GM21390 (cell line): ENCODE measurements around the gene ANKRD36B.
"Not testable (repeated sequence)": the region's sequence is repeated elsewhere in the genome, so short reads cannot be mapped to it uniquely, and the experiment has no call there.

ENCODE experiments used
- ATAC-seq: cut with Tn5 transposase; IDR thresholded peaks from one replicate; pipeline ENCODE4 v1.9.1; 2021; ENCODE audit not compliant: unreplicated experiment

The ANKRD36B gene

GRCh38 chr2:97589598-97590510 lies at the start of gene ANKRD36B:
Gene ANKRD36B, minus strand, starts transcription at chr2:97589877. Its CDS starts 192 bp downstream, at chr2:97589685.
- peak; percentile 76 for ATAC-seq

DNA sequence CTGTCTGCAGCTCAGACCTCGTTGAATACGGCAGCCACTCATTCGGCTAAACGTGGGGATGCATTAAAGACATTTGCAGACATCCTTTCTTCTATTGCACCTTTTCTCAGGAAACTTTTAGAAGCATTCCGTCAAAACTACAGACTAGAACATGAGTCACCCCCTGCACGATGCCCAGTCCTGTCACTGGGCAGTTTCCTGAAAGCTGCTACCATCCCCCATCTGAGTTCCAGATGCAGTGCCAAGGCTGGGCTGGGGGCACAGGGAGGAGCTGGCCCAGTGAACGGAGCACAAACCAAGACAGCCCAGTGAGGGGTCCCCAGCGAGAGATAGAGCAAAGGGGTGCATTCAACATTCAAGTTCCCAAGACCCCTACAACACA lies 36.4 kb upstream of the ANKRD36B start:
- not testable (repeated sequence) for ATAC-seq

DNA sequence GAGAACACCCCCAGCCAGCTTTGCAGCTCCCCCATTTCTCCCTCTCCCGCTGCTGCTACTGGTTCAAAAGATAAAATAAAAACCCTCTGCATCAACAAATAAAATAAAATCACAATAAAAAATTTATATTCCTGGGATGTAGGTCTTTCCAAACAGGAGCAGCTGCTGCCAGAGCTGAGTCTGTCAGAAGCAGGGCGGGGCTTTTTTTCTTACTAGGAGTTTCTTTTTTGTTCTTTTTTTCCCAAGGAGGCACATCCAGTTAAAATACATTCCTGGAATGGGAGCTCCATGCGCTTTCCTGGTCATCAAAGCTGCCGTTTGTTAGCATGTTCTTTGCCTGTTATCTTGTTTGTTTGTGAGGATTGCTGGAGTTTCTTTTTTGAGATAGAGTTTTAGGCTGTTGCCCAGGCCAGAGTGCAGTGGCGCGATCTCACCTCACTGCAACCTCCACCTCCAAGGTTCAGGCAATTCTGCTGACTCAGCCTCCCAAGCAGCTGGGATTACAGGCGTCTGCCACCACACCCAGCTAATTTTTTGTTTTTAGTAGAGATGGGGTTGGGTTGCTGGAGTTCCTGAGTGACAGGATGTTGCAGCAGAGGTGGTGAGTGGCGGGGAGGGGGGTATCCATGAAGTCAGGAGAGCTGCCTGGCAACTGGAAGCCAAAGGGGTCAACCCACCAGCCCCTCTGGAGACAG lies 35.8 kb upstream of the ANKRD36B start:
- not testable (repeated sequence) for ATAC-seq

DNA sequence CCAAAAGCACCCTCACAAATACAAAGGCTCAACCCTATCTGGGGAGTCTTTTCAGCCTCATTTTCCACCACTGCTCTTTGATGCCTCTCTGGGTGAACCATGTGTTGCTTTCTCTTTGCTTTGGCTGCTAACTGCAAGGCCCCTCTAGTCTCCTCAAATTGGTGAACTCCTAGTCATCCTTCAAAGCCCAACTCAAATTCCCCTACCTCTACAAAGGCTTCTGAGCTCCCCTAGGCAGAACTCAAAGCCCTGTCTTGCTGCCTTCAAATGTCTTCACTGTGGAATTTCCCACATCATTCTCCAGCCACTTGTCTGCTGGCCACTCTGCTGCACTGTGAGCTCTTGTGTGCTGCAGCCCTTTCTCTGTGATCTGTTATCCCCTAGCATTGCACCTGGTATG lies 33.3 kb upstream of the ANKRD36B start:
- ATAC-seq: not testable (repeated sequence)

DNA sequence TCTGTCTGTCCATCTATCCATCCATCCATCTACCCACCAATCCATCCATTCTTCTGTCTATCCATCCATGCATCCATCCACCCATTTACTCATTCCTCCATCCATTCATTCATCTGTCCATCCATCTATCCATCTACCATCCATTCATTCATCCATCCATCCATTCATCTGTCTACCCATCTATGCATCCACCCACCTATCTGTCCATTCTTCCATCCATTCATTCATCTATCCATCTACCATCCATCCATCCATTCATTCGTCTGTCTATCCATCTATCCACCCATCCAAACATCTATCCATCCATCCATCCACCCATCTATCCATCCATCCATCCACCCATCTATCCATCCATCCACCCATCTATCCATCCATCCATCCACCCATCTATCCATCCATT lies 30.8 kb upstream of the ANKRD36B start:
- ATAC-seq: not testable (repeated sequence)

DNA sequence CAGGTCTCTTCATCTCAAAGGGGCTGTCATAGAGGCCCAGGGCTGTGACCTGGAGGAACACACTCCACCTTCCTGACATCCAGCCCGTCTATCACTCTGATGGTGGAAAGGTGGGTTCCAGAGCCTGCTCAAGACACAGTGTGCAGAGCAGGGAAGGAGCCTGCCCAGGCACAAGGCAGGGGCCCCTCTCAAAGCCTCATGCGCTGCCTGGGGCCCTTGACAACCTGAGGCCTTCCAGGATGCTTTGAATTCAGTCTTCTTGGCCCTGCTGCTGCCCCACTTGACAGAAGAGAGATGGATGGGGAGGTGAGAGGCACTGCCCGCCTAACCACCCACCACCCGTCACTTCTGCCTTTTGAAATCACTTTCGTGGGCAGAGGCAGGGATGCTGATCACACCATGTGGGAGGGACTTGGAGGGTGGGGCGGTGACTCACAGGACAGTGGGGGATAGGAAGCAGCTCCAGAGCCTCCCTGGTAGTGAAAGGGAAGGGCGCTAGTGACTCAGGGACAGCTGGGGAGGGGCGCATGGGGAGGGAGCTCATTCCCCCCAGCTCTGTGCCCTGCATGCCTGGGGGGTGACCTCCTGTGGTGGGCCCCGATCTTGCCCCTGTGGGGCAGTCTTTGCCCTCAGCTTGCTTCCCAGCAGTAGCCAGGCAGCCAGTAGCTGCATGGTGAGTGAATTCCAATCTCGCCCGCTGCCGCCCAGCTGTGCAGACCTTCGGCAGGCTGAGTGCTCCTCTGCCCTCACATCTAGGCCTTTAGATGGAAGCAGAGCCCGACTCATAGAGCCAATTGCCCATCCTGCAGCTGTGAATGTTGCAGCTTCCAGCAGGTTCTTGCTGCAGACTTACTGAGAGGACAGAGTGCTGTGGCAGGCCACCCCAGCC lies 29.5 kb upstream of the ANKRD36B start:
- not testable (repeated sequence) for ATAC-seq

GRCh38 chr2:97617911-97618310 lies 28.2 kb upstream of the ANKRD36B start:
- no peak for ATAC-seq

- ATAC-seq: not testable (repeated sequence)
These were observed 26.1 kb upstream of the ANKRD36B start for GRCh38 chr2:97615746-97616145.

- ATAC-seq: not testable (repeated sequence)
These were observed 22.2 kb upstream of the ANKRD36B start for GRCh38 chr2:97611895-97612294.

GRCh38 chr2:97608745-97609144 lies 19.1 kb upstream of the ANKRD36B start:
- ATAC-seq: not testable (repeated sequence)

- ATAC-seq: not testable (repeated sequence)
These were observed 16.1 kb upstream of the ANKRD36B start for GRCh38 chr2:97605524-97606339.

- not testable (repeated sequence) for ATAC-seq
These were observed 15.4 kb upstream of the ANKRD36B start for GRCh38 chr2:97605109-97605508.

GRCh38 chr2:97601537-97601936 lies 11.9 kb upstream of the ANKRD36B start:
- not testable (repeated sequence) for ATAC-seq

DNA sequence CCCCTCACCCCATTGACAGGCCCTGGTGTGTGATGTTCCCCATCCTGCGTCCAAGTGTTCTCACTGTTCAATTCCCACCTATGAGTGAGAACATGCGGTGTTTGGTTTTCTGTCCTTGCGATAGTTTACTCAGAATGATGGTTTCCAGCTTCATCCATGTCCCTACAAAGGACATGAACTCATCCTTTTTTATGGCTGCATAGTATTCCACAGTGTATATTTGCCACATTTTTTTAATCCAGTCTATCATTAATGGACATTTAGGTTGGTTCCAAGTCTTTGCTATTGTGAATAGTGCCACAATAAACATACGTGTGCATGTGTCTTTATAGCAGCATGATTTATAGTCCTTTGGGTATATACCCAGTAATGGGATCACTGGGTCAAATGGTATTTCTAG lies 6.5 kb upstream of the ANKRD36B start:
- ATAC-seq: not testable (repeated sequence)

- not testable (repeated sequence) for ATAC-seq
These were observed 3.8 kb upstream of the ANKRD36B start for GRCh38 chr2:97593520-97593919.

GRCh38 chr2:97590515-97591394 lies 1.1 kb upstream of the ANKRD36B start:
- peak; percentile 44 for ATAC-seq

- ATAC-seq: not testable (repeated sequence)
These were observed 450 bp downstream of the ANKRD36B start for GRCh38 chr2:97589257-97589597.

DNA sequence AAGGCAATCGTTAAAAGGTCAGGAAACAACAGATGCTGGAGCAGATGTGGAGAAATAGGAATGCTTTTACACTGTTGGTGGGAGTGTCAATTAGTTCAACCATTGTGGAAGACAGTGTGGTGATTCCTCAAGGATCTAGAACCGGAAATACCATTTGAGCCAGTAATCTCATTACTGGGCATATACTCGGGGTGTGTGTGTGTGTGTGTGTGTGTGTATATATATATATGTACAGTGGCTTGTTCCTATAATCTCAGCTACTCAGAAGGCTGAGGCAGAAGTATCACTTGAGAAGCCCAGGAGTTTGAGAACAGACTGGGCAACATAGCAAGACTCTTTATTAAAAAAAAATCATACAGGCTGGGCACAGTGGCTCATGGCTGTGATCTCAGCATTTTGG lies 24.0 kb downstream of the ANKRD36B start:
- not testable (repeated sequence) for ATAC-seq

GRCh38 chr2:97552406-97552805 lies 37.3 kb downstream of the ANKRD36B start:
- ATAC-seq: not testable (repeated sequence)
